HepG2 (cell line): ENCODE data around the gene MREG.

Source experiments
- ZFX ChIP-seq: sonication (generic); formaldehyde crosslinking; IDR thresholded peaks from 2 replicates; pipeline ENCODE4 v1.4.0; 2020; ENCODE audit warnings: mild to moderate bottlenecking, low read depth, missing genetic modification reagents, moderate library complexity
- TF ChIP-seq, protein P1 (sequence below): sonication (generic); formaldehyde crosslinking; IDR thresholded peaks from 2 replicates; pipeline ENCODE4 v1.4.0; 2020; ENCODE audit warnings: missing genetic modification reagents, borderline replicate concordance

DNA sequence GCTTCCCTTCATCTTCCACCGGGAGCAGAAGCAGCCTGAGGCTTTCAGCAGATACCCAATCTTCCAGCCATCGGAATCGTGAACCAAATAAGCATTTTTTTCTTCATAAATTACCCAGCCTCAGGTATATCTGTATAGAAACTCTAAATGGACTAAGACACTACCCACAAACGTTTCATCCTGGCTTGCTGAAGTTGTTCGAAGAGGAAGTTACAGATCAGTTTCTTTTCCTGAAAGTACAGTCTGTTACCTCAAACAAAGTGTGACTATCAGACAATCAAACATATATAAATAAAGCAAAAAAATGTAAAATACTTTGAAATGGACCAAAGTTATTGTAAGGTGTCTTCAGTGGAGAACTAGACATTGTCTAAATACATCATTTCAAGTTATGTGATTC is 97.9 kb downstream of the MREG start:
- no peak for TF ChIP-seq ZFX (CRISPR knock-in tag)
- TF ChIP-seq, protein P1, sequence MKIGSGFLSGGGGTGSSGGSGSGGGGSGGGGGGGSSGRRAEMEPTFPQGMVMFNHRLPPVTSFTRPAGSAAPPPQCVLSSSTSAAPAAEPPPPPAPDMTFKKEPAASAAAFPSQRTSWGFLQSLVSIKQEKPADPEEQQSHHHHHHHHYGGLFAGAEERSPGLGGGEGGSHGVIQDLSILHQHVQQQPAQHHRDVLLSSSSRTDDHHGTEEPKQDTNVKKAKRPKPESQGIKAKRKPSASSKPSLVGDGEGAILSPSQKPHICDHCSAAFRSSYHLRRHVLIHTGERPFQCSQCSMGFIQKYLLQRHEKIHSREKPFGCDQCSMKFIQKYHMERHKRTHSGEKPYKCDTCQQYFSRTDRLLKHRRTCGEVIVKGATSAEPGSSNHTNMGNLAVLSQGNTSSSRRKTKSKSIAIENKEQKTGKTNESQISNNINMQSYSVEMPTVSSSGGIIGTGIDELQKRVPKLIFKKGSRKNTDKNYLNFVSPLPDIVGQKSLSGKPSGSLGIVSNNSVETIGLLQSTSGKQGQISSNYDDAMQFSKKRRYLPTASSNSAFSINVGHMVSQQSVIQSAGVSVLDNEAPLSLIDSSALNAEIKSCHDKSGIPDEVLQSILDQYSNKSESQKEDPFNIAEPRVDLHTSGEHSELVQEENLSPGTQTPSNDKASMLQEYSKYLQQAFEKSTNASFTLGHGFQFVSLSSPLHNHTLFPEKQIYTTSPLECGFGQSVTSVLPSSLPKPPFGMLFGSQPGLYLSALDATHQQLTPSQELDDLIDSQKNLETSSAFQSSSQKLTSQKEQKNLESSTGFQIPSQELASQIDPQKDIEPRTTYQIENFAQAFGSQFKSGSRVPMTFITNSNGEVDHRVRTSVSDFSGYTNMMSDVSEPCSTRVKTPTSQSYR (CRISPR knock-in tag): no peak
